C4-2B (cell line): ENCODE results near the gene ADAM33.

Experiments
- H3K27ac ChIP-seq: fragments of 450-650 bp; 2 replicates; pipeline ENCODE4 v1.5.1; 2017
- CTCF ChIP-seq: fragments of 450-650 bp; conservative IDR thresholded peaks from 2 replicates; pipeline ENCODE4 v1.5.1; 2017; ENCODE audit warnings: mild to moderate bottlenecking
- ZFX ChIP-seq: fragments of 450-650 bp; IDR thresholded peaks from 2 replicates; pipeline ENCODE4 v1.6.1; 2017

ADAM33 gene

DNA sequence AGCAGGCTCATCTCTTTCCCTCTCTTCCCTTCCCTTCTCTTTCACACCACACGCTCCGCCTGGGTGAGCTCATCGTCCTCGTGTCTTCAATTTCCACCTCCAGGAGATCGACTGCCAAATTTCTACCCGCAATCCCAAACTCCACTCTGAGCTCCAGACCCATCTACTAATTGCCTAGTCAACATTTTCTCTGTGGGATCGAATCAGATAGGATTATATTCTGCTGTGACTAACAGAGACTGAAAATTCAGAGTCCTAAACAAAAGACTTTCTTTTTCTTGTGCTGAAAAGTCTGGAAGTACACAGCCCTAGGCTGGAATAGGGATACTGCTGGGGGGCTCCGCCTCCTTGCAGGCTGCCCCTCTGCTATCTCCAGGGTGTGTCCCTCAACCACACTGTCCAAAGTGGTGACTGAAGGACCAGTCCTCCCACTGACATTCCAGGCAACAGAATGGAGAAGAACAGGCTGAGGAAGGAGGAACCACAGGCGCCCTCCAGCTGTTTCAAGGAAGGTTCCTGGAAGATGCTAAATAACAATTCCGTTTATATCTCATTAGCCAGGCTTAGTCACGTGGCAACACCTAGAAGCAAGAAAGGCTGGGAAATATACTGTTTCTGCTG, 45.7 kb upstream of the ADAM33 start:
- no peak for TF ChIP-seq CTCF
- TF ChIP-seq ZFX = no peak
- no peak overlapping the region for H3K27ac ChIP-seq

DNA sequence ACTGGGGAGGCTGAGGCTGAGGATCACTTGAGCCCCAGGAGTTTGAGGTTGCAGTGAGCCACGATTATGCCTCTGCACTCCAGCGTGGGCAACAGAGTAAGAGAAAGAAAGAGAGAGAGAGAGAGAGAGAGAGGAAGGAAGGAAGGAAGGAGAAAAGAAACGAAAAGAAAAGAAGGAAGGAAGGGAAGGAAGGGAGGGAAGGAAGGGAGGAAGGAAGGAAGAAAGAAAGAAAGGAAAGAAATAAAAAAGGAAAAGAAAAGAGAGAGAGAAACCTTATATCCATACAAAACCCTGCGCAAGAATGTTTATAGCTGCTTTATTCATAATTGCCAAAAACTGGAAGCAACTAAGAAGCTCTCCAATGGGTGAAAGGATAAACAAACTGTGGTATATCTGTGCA, 42.5 kb upstream of the ADAM33 start:
- no peak overlapping the region for H3K27ac ChIP-seq
- TF ChIP-seq CTCF (no peak), ZFX (no peak)

DNA sequence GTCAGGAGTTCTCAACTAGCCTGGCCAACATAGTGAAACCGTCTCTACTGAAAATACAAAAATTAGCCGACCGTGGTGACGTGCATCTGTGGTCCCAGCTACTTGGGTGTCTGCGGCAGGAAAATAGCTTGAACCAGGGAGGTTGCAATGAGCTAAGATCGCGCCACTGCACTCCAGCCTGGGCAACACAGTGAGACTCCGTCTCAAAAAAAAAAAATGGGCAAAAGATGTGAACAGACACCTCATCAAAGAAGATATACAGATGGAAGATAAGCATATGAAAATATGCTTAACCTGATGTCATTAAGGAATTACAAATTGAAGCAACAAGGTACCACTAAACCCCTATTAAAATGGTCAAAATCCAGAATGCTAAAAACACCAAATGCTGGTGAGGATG, 41.5 kb upstream of the ADAM33 start:
- no peak for TF ChIP-seq CTCF
- no peak for TF ChIP-seq ZFX
- no peak overlapping the region for H3K27ac ChIP-seq

GRCh38 chr20:3721912-3722311, 40.1 kb upstream of the ADAM33 start:
- TF ChIP-seq ZFX (no peak), CTCF (no peak)
- no peak overlapping the region for H3K27ac ChIP-seq

DNA sequence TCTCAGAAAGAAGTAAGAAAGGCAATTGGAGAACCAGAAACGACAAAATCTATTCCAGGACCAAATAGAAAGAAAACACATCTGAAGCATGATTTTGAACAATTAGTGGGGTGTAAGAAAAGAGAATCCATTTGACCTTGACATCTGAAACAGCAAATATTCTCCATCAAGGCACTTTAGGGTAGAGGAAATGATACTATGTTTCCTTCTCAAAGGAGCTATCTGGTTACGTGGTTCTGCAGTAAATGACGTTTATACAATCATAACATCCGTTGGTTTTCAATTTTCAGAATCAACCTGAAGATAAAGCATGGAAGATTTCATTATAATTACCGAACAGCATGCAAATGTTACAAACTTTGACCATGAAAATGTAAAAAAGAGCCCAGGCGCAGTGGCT, 38.8 kb upstream of the ADAM33 start:
- no peak overlapping the region for H3K27ac ChIP-seq
- TF ChIP-seq ZFX (no peak), CTCF (no peak)

- TF ChIP-seq ZFX = no peak
- H3K27ac ChIP-seq = no peak overlapping the region
Measured at GRCh38 chr20:3720068-3720467, 38.3 kb upstream of the ADAM33 start.

- no peak overlapping the region for H3K27ac ChIP-seq
- TF ChIP-seq CTCF (no peak), ZFX (no peak)
Measured at GRCh38 chr20:3719046-3719445, 37.2 kb upstream of the ADAM33 start.

GRCh38 chr20:3716195-3716834, 34.5 kb upstream of the ADAM33 start:
- no peak overlapping the region for H3K27ac ChIP-seq
- peak; percentile 68 for TF ChIP-seq CTCF
- no peak for TF ChIP-seq ZFX
